ENCODE data around the gene TFDP1. TPM values are rescaled to one million over a fixed set of nuclear protein-coding genes. Genes with fewer than 3 reads are reported as not detected.

TFDP1 gene
- total and polyA plus RNA-seq, 2 experiments from 2014 or later = 74.8 to 122 TPM

DNA sequence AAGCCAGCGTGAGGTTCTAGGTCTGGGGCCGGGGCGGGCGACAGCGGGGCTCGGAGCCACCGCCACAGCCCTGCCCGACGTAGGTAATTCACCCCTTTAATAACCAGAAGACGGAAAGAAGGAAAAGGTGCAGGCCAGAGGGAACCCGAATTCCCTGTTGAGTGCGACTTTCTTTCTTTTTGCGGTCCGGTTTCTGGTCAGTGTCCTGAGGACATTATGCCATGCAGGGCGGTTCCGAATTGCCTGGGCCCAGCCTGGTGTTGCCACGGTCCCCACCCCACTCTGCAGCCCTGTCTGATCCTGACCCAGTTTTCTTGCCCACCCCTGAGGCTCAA is 18.4 kb upstream of the TFDP1 start:
- no peak for TF ChIP-seq EZH2phosphoT487 (IDR thresholded peaks at IDR 0.05; ENCODE audit: insufficient read depth, low read depth)
- no peak for TF ChIP-seq EZH2 (IDR thresholded peaks at IDR 0.05; ENCODE audit: insufficient read depth, poor library complexity, severe bottlenecking)
- H3F3A ChIP-seq (ENCODE audit: insufficient read depth) = no peaks in the 10 kb centered on the region
- H3K9me2 ChIP-seq (ENCODE audit: insufficient read depth) = no peaks in the 10 kb centered on the region
- WGBS, 2 experiments (ENCODE audit: low coverage in 1 of 2, low lambda C conversion rate in 2 of 2, missing lambda C conversion rate in 2 of 2) = 64 to 67% methylated on average over 13 to 17 of the region's 17 CpGs
- no peaks in the 10 kb centered on the region for H3K9me3 ChIP-seq (ENCODE audit: low read depth)
- DNase-seq = no peak
- H2AFZ ChIP-seq = no peak overlapping the region
- no peaks in the 10 kb centered on the region for H3K36me3 ChIP-seq (ENCODE audit: low read depth)
- H3K4me1 ChIP-seq (ENCODE audit: insufficient read depth) = no peaks in the 10 kb centered on the region
- in situ Hi-C loops (cut with MboI) = no loop called here
- H3K79me2 ChIP-seq (ENCODE audit: insufficient read depth) = no peaks in the 10 kb centered on the region
- no peak overlapping the region for H3K4me2 ChIP-seq (ENCODE audit: unreplicated experiment)
- H3K4me3 ChIP-seq = no peak overlapping the region
- no peaks in the 10 kb centered on the region for H3K27me3 ChIP-seq (replicated peaks; ENCODE audit: insufficient read depth)
- no peak overlapping the region for H3K27ac ChIP-seq
- H3K9ac ChIP-seq = no peak overlapping the region
- no peaks in the 10 kb centered on the region for H4K20me1 ChIP-seq (ENCODE audit: insufficient read depth)

GRCh38 chr13:113567681-113568080 is 16.9 kb upstream of the TFDP1 start:
- no peak overlapping the region for H3K9ac ChIP-seq
- 70 to 78% methylated on average over 4 of the region's 4 CpGs for WGBS, 2 experiments (ENCODE audit: low coverage in 1 of 2, low lambda C conversion rate in 2 of 2, missing lambda C conversion rate in 2 of 2)
- TF ChIP-seq EZH2phosphoT487 (IDR thresholded peaks at IDR 0.05; ENCODE audit: insufficient read depth, low read depth) (no peak), EZH2 (IDR thresholded peaks at IDR 0.05; ENCODE audit: insufficient read depth, poor library complexity, severe bottlenecking) (no peak)
- no peaks in the 10 kb centered on the region for H3K27me3 ChIP-seq (replicated peaks; ENCODE audit: insufficient read depth)
- H3K27ac ChIP-seq = no peak overlapping the region
- no peak overlapping the region for H2AFZ ChIP-seq
- DNase-seq = no peak
- no peaks in the 10 kb centered on the region for H3K9me3 ChIP-seq (ENCODE audit: low read depth)
- no peaks in the 10 kb centered on the region for H4K20me1 ChIP-seq (ENCODE audit: insufficient read depth)
- no peak overlapping the region for H3K4me3 ChIP-seq
- no peaks in the 10 kb centered on the region for H3F3A ChIP-seq (ENCODE audit: insufficient read depth)
- no peaks in the 10 kb centered on the region for H3K4me1 ChIP-seq (ENCODE audit: insufficient read depth)
- no peaks in the 10 kb centered on the region for H3K79me2 ChIP-seq (ENCODE audit: insufficient read depth)
- no peaks in the 10 kb centered on the region for H3K36me3 ChIP-seq (ENCODE audit: low read depth)
- no peaks in the 10 kb centered on the region for H3K9me2 ChIP-seq (ENCODE audit: insufficient read depth)
- in situ Hi-C loops (cut with MboI) = no loop called here
- no peak overlapping the region for H3K4me2 ChIP-seq (ENCODE audit: unreplicated experiment)

DNA sequence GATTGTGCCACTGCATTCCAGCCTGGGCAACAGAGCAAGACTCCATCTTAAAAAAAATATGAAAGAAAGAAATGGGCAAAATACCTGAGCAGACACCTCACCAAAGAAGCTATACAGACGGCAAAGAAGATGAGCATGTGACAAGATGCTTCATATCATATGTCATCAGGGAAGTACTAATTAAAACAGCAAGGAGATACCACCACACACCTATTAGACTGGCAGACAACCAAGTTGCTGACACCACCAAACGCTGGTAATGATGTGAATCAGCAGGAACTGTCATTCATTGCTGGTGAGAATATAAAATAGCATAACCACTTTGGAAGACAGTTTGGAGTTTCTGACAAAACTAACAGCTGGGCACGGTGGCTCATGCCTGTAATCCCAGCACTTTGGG is 11.5 kb upstream of the TFDP1 start:
- H3K9me3 ChIP-seq (ENCODE audit: low read depth) = no peaks in the 10 kb centered on the region
- no peaks in the 10 kb centered on the region for H3K9me2 ChIP-seq (ENCODE audit: insufficient read depth)
- no peaks in the 10 kb centered on the region for H3K79me2 ChIP-seq (ENCODE audit: insufficient read depth)
- in situ Hi-C loops (cut with MboI) = no loop called here
- H4K20me1 ChIP-seq (ENCODE audit: insufficient read depth) = no peaks in the 10 kb centered on the region
- no peaks in the 10 kb centered on the region for H3K27me3 ChIP-seq (replicated peaks; ENCODE audit: insufficient read depth)
- H3F3A ChIP-seq (ENCODE audit: insufficient read depth) = no peaks in the 10 kb centered on the region
- DNase-seq = no peak
- H3K27ac ChIP-seq = no peak overlapping the region
- TF ChIP-seq EZH2phosphoT487 (IDR thresholded peaks at IDR 0.05; ENCODE audit: insufficient read depth, low read depth) = no peak
- TF ChIP-seq EZH2 (IDR thresholded peaks at IDR 0.05; ENCODE audit: insufficient read depth, poor library complexity, severe bottlenecking) = no peak
- no peak overlapping the region for H2AFZ ChIP-seq
- H3K4me3 ChIP-seq = no peak overlapping the region
- H3K36me3 ChIP-seq (ENCODE audit: low read depth) = no peaks in the 10 kb centered on the region
- no peak overlapping the region for H3K9ac ChIP-seq
- no peak overlapping the region for H3K4me2 ChIP-seq (ENCODE audit: unreplicated experiment)
- 74 to 79% methylated on average over 3 of the region's 3 CpGs for WGBS, 2 experiments (ENCODE audit: low coverage in 1 of 2, low lambda C conversion rate in 2 of 2, missing lambda C conversion rate in 2 of 2)
- no peaks in the 10 kb centered on the region for H3K4me1 ChIP-seq (ENCODE audit: insufficient read depth)

GRCh38 chr13:113576597-113576996 is 8.0 kb upstream of the TFDP1 start:
- Histone ChIP-seq H4K20me1 (ENCODE audit: insufficient read depth) (no peaks in the 10 kb centered on the region), H3K9me3 (ENCODE audit: low read depth) (no peaks in the 10 kb centered on the region), H3K4me1 (ENCODE audit: insufficient read depth) (no peaks in the 10 kb centered on the region), H3K4me2 (ENCODE audit: unreplicated experiment) (no peak overlapping the region), H3K79me2 (ENCODE audit: insufficient read depth) (no peaks in the 10 kb centered on the region), H2AFZ (no peak overlapping the region), H3F3A (ENCODE audit: insufficient read depth) (no peaks in the 10 kb centered on the region), H3K9me2 (ENCODE audit: insufficient read depth) (no peaks in the 10 kb centered on the region), H3K27me3 (replicated peaks; ENCODE audit: insufficient read depth) (no peaks in the 10 kb centered on the region), H3K9ac (no peak overlapping the region), H3K36me3 (ENCODE audit: low read depth) (no peaks in the 10 kb centered on the region), H3K4me3 (no peak overlapping the region), H3K27ac (no peak overlapping the region)
- 56 to 61% methylated on average over 3 of the region's 3 CpGs for WGBS, 2 experiments (ENCODE audit: low coverage in 1 of 2, low lambda C conversion rate in 2 of 2, missing lambda C conversion rate in 2 of 2)
- no peak for DNase-seq
- in situ Hi-C loops (cut with MboI) = no loop called here
- no peak for TF ChIP-seq EZH2 (IDR thresholded peaks at IDR 0.05; ENCODE audit: insufficient read depth, poor library complexity, severe bottlenecking)
- TF ChIP-seq EZH2phosphoT487 (IDR thresholded peaks at IDR 0.05; ENCODE audit: insufficient read depth, low read depth) = no peak

DNA sequence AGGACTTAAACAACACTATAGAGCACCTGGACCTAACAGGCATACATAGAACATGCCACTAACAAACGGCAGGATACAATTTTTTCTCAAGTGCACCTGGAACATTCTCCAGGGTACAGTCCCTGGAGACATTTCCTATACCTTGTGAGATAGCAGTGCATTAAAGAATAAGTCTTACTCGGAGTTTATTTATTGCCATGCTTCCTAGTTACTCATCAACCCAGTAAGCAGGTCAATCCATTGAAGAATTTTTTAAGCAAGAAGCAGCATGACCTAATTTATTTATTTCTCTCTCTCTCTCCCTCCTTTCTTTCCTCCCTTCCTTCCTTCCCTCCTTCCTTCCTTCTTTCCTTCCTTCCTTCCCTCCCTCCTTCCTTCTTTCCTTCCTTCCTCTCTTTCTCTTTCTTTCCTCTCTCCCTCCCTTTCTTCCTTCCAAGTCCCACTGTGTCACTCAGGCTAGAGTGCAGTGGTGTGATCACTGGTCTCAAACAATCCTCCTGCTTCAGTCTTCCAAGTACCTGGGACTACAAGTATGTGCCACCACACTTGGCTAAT is 6.6 kb upstream of the TFDP1 start:
- no peak for DNase-seq
- Histone ChIP-seq H3K9me2 (ENCODE audit: insufficient read depth) (no peaks in the 10 kb centered on the region), H3K4me2 (ENCODE audit: unreplicated experiment) (no peak overlapping the region), H3K79me2 (ENCODE audit: insufficient read depth) (no peaks in the 10 kb centered on the region), H3K27me3 (replicated peaks; ENCODE audit: insufficient read depth) (no peaks in the 10 kb centered on the region), H3K4me1 (ENCODE audit: insufficient read depth) (no peaks in the 10 kb centered on the region), H3K9me3 (ENCODE audit: low read depth) (no peaks in the 10 kb centered on the region), H4K20me1 (ENCODE audit: insufficient read depth) (no peaks in the 10 kb centered on the region), H3K9ac (no peak overlapping the region), H2AFZ (no peak overlapping the region), H3K36me3 (ENCODE audit: low read depth) (no peaks in the 10 kb centered on the region), H3F3A (ENCODE audit: insufficient read depth) (no peaks in the 10 kb centered on the region), H3K4me3 (no peak overlapping the region), H3K27ac (no peak overlapping the region)
- TF ChIP-seq EZH2 (IDR thresholded peaks at IDR 0.05; ENCODE audit: insufficient read depth, poor library complexity, severe bottlenecking) (no peak), EZH2phosphoT487 (IDR thresholded peaks at IDR 0.05; ENCODE audit: insufficient read depth, low read depth) (no peak)
- in situ Hi-C loops (cut with MboI) = no loop called here
- 70 to 72% methylated on average over 2 of the region's 2 CpGs for WGBS, 2 experiments (ENCODE audit: low coverage in 1 of 2, low lambda C conversion rate in 2 of 2, missing lambda C conversion rate in 2 of 2)
